ENCODE data around the gene AUTS2.

AUTS2 gene

DNA sequence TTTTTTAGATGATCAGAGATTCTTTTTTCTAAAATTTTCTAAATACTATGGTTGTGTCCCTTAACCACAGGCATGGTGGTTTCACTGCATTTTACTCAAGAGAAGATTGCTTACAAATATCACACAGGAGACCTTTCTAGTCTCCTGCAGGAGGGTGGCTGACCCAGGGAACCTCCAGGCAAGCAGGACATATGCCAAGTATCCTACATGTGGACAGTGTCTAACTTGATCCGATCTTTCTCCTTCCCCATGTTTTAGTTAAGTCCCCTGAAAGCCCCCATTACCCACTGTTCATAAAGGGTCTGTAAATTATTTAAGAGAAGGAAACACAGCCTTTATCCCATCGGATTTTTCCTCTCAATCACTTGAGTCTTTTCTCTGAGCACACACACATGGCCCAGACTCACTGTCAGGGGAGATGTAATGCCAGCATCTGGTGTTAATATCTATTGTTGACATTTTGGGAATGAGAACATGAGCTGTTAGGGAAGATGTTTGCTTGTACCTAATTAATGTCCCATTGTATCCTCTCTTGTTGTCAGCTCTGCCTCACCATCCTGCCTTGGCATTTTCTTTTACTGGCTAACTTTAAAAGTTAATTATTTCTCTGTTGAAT lies 755.2 kb downstream of the AUTS2 start:
- H3K9me2 ChIP-seq (replicated peaks; ENCODE audit: insufficient read depth, low read length), result no peaks in the 10 kb centered on the region
- no peaks in the 10 kb centered on the region for H3K36me3 ChIP-seq (ENCODE audit: low read length)
- no peak overlapping the region for H2AFZ ChIP-seq (ENCODE audit: low read depth, low read length, severe bottlenecking)
- TF ChIP-seq CTCF (IDR thresholded peaks at IDR 0.05; ENCODE audit: insufficient read depth, low read length, poor library complexity, severe bottlenecking), result no peak
- TF ChIP-seq EZH2phosphoT487 (conservative IDR thresholded peaks at IDR 0.05; ENCODE audit: low read length), result no peak
- H3K4me3 ChIP-seq (ENCODE audit: insufficient read depth, low read length, poor library complexity, severe bottlenecking), result no peak overlapping the region
- no peak overlapping the region for H3K9ac ChIP-seq (ENCODE audit: low read length)
- no peaks in the 10 kb centered on the region for H3K79me2 ChIP-seq (ENCODE audit: insufficient read depth, low read length)
- H4K20me1 ChIP-seq (ENCODE audit: low read depth, low read length), result no peaks in the 10 kb centered on the region
- H3K9me3 ChIP-seq (ENCODE audit: insufficient read depth, low read length), result no peaks in the 10 kb centered on the region
- no peaks in the 10 kb centered on the region for H3F3A ChIP-seq (ENCODE audit: insufficient read depth)
- no peak overlapping the region for H3K27ac ChIP-seq (ENCODE audit: low read depth, low read length)
- no peaks in the 10 kb centered on the region for H3K27me3 ChIP-seq (ENCODE audit: low read length)
- no peak overlapping the region for H3K4me2 ChIP-seq (ENCODE audit: low read depth, low read length, poor library complexity, severe bottlenecking)

GRCh38 chr7:70353946-70354335 lies 755.7 kb downstream of the AUTS2 start:
- Histone ChIP-seq H3K36me3 (ENCODE audit: low read length) (no peaks in the 10 kb centered on the region), H3K4me2 (ENCODE audit: low read depth, low read length, poor library complexity, severe bottlenecking) (no peak overlapping the region), H3F3A (ENCODE audit: insufficient read depth) (no peaks in the 10 kb centered on the region), H3K27me3 (ENCODE audit: low read length) (no peaks in the 10 kb centered on the region), H2AFZ (ENCODE audit: low read depth, low read length, severe bottlenecking) (no peak overlapping the region), H3K9me3 (ENCODE audit: insufficient read depth, low read length) (no peaks in the 10 kb centered on the region), H3K9ac (ENCODE audit: low read length) (no peak overlapping the region), H4K20me1 (ENCODE audit: low read depth, low read length) (no peaks in the 10 kb centered on the region), H3K9me2 (replicated peaks; ENCODE audit: insufficient read depth, low read length) (no peaks in the 10 kb centered on the region), H3K4me3 (ENCODE audit: insufficient read depth, low read length, poor library complexity, severe bottlenecking) (no peak overlapping the region), H3K79me2 (ENCODE audit: insufficient read depth, low read length) (no peaks in the 10 kb centered on the region), H3K27ac (ENCODE audit: low read depth, low read length) (no peak overlapping the region)
- no peak for TF ChIP-seq CTCF (IDR thresholded peaks at IDR 0.05; ENCODE audit: insufficient read depth, low read length, poor library complexity, severe bottlenecking)
- no peak for TF ChIP-seq EZH2phosphoT487 (conservative IDR thresholded peaks at IDR 0.05; ENCODE audit: low read length)

DNA sequence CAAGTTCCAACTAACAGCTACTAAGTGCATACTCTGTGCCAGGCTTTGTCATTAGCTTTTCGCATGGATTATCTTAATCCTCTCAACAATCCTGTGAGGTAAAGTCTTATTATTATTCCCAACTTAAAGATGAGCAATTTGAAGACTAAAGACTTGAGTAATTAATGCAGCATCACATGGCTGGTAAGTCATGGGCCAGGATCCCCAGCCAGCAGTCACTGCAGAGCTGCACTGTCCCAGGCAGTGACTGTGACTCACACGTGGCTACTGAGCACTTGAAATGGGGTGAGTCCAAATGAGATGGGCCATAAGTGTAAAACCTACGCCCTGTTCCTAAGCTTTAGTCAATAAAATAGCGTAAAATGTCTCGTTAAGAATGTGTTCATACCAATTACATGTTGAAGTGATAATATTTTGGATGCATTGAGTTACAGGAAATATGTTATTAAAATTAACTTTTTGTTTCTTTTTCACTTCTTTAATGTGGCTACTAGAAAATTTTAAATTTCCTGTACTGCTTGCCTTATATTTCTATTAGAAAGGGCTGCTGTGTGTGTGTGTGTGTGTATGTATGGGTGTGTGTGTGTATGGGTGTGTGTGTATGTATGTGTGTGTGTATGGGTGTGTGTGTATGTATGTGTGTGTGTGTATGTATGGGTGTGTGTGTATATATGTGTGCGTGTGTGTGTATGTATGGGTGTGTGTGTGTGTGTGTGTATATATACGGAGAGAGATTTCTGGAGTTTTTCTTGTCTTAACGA lies 756.3 kb downstream of the AUTS2 start:
- no peak overlapping the region for H2AFZ ChIP-seq (ENCODE audit: low read depth, low read length, severe bottlenecking)
- no peak overlapping the region for H3K27ac ChIP-seq (ENCODE audit: low read depth, low read length)
- H3K79me2 ChIP-seq (ENCODE audit: insufficient read depth, low read length), result no peaks in the 10 kb centered on the region
- no peaks in the 10 kb centered on the region for H3K9me3 ChIP-seq (ENCODE audit: insufficient read depth, low read length)
- no peak for TF ChIP-seq EZH2phosphoT487 (conservative IDR thresholded peaks at IDR 0.05; ENCODE audit: low read length)
- H3K4me2 ChIP-seq (ENCODE audit: low read depth, low read length, poor library complexity, severe bottlenecking), result no peak overlapping the region
- no peaks in the 10 kb centered on the region for H4K20me1 ChIP-seq (ENCODE audit: low read depth, low read length)
- H3K9me2 ChIP-seq (replicated peaks; ENCODE audit: insufficient read depth, low read length), result no peaks in the 10 kb centered on the region
- no peak overlapping the region for H3K9ac ChIP-seq (ENCODE audit: low read length)
- H3K4me3 ChIP-seq (ENCODE audit: insufficient read depth, low read length, poor library complexity, severe bottlenecking), result no peak overlapping the region
- H3K27me3 ChIP-seq (ENCODE audit: low read length), result no peaks in the 10 kb centered on the region
- H3F3A ChIP-seq (ENCODE audit: insufficient read depth), result no peaks in the 10 kb centered on the region
- no peaks in the 10 kb centered on the region for H3K36me3 ChIP-seq (ENCODE audit: low read length)

Data from SU-DHL-6 (cell line).